HG03097 (cell line): Measurements from ENCODE around the gene SAMD5.

ENCODE experiments used
- ATAC-seq: cut with Tn5 transposase; IDR thresholded peaks from one replicate; pipeline ENCODE4 v1.9.1; 2021; ENCODE audit not compliant: unreplicated experiment, low FRiP score

Gene SAMD5

GRCh38 chr6:147564556-147564955 lies 56.1 kb downstream of the SAMD5 start:
- no peak for ATAC-seq

GRCh38 chr6:147566244-147566898 lies 57.9 kb downstream of the SAMD5 start:
- no peak for ATAC-seq

- ATAC-seq: peak; percentile 48
Measured at GRCh38 chr6:147567141-147567805, 58.8 kb downstream of the SAMD5 start.

- ATAC-seq: no peak
Measured at GRCh38 chr6:147569788-147570187, 61.3 kb downstream of the SAMD5 start.

- no peak for ATAC-seq
Measured at GRCh38 chr6:147570681-147571080, 62.2 kb downstream of the SAMD5 start.

- no peak for ATAC-seq
Measured at GRCh38 chr6:147577488-147577887, 69.0 kb downstream of the SAMD5 start.

GRCh38 chr6:147578159-147578558 lies 69.7 kb downstream of the SAMD5 start:
- ATAC-seq: no peak

GRCh38 chr6:147578883-147579282 lies 70.4 kb downstream of the SAMD5 start:
- ATAC-seq: no peak

GRCh38 chr6:147579667-147580066 lies 71.2 kb downstream of the SAMD5 start:
- ATAC-seq: no peak

GRCh38 chr6:147582991-147583390 lies 74.5 kb downstream of the SAMD5 start:
- ATAC-seq: no peak

GRCh38 chr6:147585256-147585655 lies 76.8 kb downstream of the SAMD5 start:
- ATAC-seq: no peak

GRCh38 chr6:147586044-147586443 lies 77.6 kb downstream of the SAMD5 start:
- ATAC-seq: no peak

GRCh38 chr6:147587907-147588306 lies 79.4 kb downstream of the SAMD5 start:
- no peak for ATAC-seq

GRCh38 chr6:147588469-147588868 lies 80.0 kb downstream of the SAMD5 start:
- ATAC-seq: no peak

GRCh38 chr6:147589739-147590250 lies 81.3 kb downstream of the SAMD5 start:
- ATAC-seq: no peak

- ATAC-seq: no peak
Measured at GRCh38 chr6:147595961-147596360, 87.5 kb downstream of the SAMD5 start.

- ATAC-seq: no peak
Measured at GRCh38 chr6:147603392-147604081, 95.0 kb downstream of the SAMD5 start.

GRCh38 chr6:147604373-147604772 lies 95.9 kb downstream of the SAMD5 start:
- ATAC-seq: no peak

GRCh38 chr6:147611992-147612391 lies 103.5 kb downstream of the SAMD5 start:
- no peak for ATAC-seq

- ATAC-seq: no peak
Measured at GRCh38 chr6:147614501-147614900, 106.0 kb downstream of the SAMD5 start.

- no peak for ATAC-seq
Measured at GRCh38 chr6:147615659-147616456, 107.4 kb downstream of the SAMD5 start.
